H9 (cell line): Measurements from ENCODE around the gene LRRFIP1. TPM values are rescaled to one million over a fixed set of nuclear protein-coding genes. Genes with fewer than 3 reads are reported as not detected.

Experiments used
- DNase-seq: peaks from one replicate; pipeline ENCODE4 v3.0.0-alpha.2; 2017
- H2AFZ ChIP-seq: one replicate; pipeline ENCODE4 v1.6.1; 2013; ENCODE audit warnings: mild to moderate bottlenecking, low read length, control low read depth, moderate library complexity
- H2AK5ac ChIP-seq: 2 replicates; pipeline ENCODE4 v1.6.1; 2013; ENCODE audit warnings: low read length, control low read depth, mixed read lengths; ENCODE audit not compliant: insufficient read length
- H2BK120ac ChIP-seq: one replicate; pipeline ENCODE4 v1.6.1; 2013; ENCODE audit warnings: low read depth, mild to moderate bottlenecking, low read length, control low read depth, inconsistent platforms; ENCODE audit not compliant: poor library complexity, severe bottlenecking
- H2BK12ac ChIP-seq: 2 replicates; pipeline ENCODE4 v1.6.1; 2013; ENCODE audit warnings: low read length, control low read depth, mixed read lengths, low read depth; ENCODE audit not compliant: insufficient read length
- H2BK15ac ChIP-seq: 2 replicates; pipeline ENCODE4 v1.6.1; 2013; ENCODE audit warnings: low read depth, low read length, control low read depth
- H2BK20ac ChIP-seq: one replicate; pipeline ENCODE4 v1.6.1; 2013; ENCODE audit warnings: low read depth, mild to moderate bottlenecking, low read length, control low read depth, inconsistent platforms; ENCODE audit not compliant: poor library complexity, severe bottlenecking
- H2BK5ac ChIP-seq: 2 replicates; pipeline ENCODE4 v1.6.1; 2013; ENCODE audit warnings: low read length, control low read depth, mixed read lengths; ENCODE audit not compliant: insufficient read length
- H3K14ac ChIP-seq: 2 replicates; pipeline ENCODE4 v1.6.1; 2013; ENCODE audit warnings: low read length, control low read depth; ENCODE audit not compliant: insufficient read depth
- H3K18ac ChIP-seq: 2 replicates; pipeline ENCODE4 v1.6.1; 2013; ENCODE audit warnings: low read depth, mild to moderate bottlenecking, mixed read lengths, low read length, control low read depth; ENCODE audit not compliant: insufficient read length
- H3K23ac ChIP-seq: 2 replicates; pipeline ENCODE4 v1.6.1; 2013; ENCODE audit warnings: low read length, control low read depth, mixed read lengths, low read depth; ENCODE audit not compliant: insufficient read length
- H3K23me2 ChIP-seq: 2 replicates; pipeline ENCODE4 v1.6.1; 2013; ENCODE audit warnings: low read depth, mild to moderate bottlenecking, mixed read lengths, low read length, control low read depth; ENCODE audit not compliant: insufficient read length, poor library complexity, severe bottlenecking
- H3K27ac ChIP-seq: 2 replicates; pipeline ENCODE4 v1.5.1; 2013; ENCODE audit warnings: low read length, control low read depth, mixed read lengths, low read depth; ENCODE audit not compliant: insufficient read length
- H3K27me3 ChIP-seq: 2 replicates; pipeline ENCODE4 v1.6.1; 2013; ENCODE audit warnings: low read length, control low read depth, inconsistent platforms; ENCODE audit not compliant: insufficient read depth
- H3K4ac ChIP-seq: 2 replicates; pipeline ENCODE4 v1.6.1; 2013; ENCODE audit warnings: low read depth, mild to moderate bottlenecking, control low read depth, inconsistent platforms, low read length, moderate library complexity
- H3K4me1 ChIP-seq: 2 replicates; pipeline ENCODE4 v1.6.1; 2013; ENCODE audit warnings: low read length, control low read depth, inconsistent platforms; ENCODE audit not compliant: insufficient read depth
- H3K4me2 ChIP-seq: 2 replicates; pipeline ENCODE4 v1.6.1; 2013; ENCODE audit warnings: low read length, control low read depth, mixed read lengths; ENCODE audit not compliant: insufficient read length, insufficient read depth
- H3K56ac ChIP-seq: 2 replicates; pipeline ENCODE4 v1.6.1; 2013; ENCODE audit warnings: low read depth, mild to moderate bottlenecking, mixed read lengths, low read length, control low read depth; ENCODE audit not compliant: insufficient read length
- H3K79me1 ChIP-seq: 2 replicates; pipeline ENCODE4 v1.6.1; 2013; ENCODE audit warnings: low read depth, mild to moderate bottlenecking, moderate library complexity, low read length, control low read depth, inconsistent platforms; ENCODE audit not compliant: insufficient read depth, poor library complexity, severe bottlenecking
- H3K79me2 ChIP-seq: 2 replicates; pipeline ENCODE4 v1.6.1; 2013; ENCODE audit warnings: low read length, control low read depth, inconsistent platforms; ENCODE audit not compliant: insufficient read depth
- H3K9ac ChIP-seq: 2 replicates; pipeline ENCODE4 v1.6.1; 2013; ENCODE audit warnings: low read length, control low read depth, mixed read lengths; ENCODE audit not compliant: insufficient read length; ENCODE audit errors: extremely low read depth
- H3K9me3 ChIP-seq: one replicate; pipeline ENCODE4 v1.6.1; 2013; ENCODE audit warnings: low read depth, low read length, inconsistent platforms; ENCODE audit not compliant: control insufficient read depth
- H3T11ph ChIP-seq: one replicate; pipeline ENCODE4 v1.6.1; 2013; ENCODE audit warnings: mild to moderate bottlenecking, low read length, control low read depth, inconsistent platforms
- H4K20me1 ChIP-seq: one replicate; pipeline ENCODE4 v1.6.1; 2013; ENCODE audit not compliant: control insufficient read depth, insufficient read length, insufficient read depth
- H4K5ac ChIP-seq: 2 replicates; pipeline ENCODE4 v1.6.1; 2013; ENCODE audit warnings: low read depth, mild to moderate bottlenecking, mixed read lengths, low read length, control low read depth; ENCODE audit not compliant: insufficient read length
- H4K8ac ChIP-seq: replicated peaks from 2 replicates; pipeline ENCODE4 v1.6.1; 2013; ENCODE audit warnings: low read length, control low read depth, mixed read lengths, low read depth; ENCODE audit not compliant: insufficient read length
- H4K91ac ChIP-seq: 2 replicates; pipeline ENCODE4 v1.6.1; 2013; ENCODE audit warnings: low read depth, mild to moderate bottlenecking, moderate library complexity, mixed read lengths, low read length, control low read depth; ENCODE audit not compliant: insufficient read length
- H3K27ac Mint-ChIP-seq, 3 experiments: 2 replicates in 2 of 3; 3 replicates in 1 of 3; pipeline ENCODE4 v1.8.0; 2020 to 2021; ENCODE audit warnings: mixed read lengths in 3 of 3, mild to moderate bottlenecking in 1 of 3, moderate library complexity in 1 of 3
- H3K27me3 Mint-ChIP-seq: 2 replicates; pipeline ENCODE4 v1.8.0; 2021; ENCODE audit warnings: low read depth, mild to moderate bottlenecking, moderate library complexity, mixed read lengths
- H3K36me3 Mint-ChIP-seq, 3 experiments: 2 replicates in 2 of 3; 3 replicates in 1 of 3; pipeline ENCODE4 v1.8.0; 2020 to 2021; ENCODE audit warnings: low read depth in 3 of 3, mixed read lengths in 3 of 3; ENCODE audit not compliant: insufficient read depth in 1 of 3
- H3K4me1 Mint-ChIP-seq, 2 experiments: 2 replicates each; pipeline ENCODE4 v1.8.0; 2020; ENCODE audit warnings: mixed read lengths in 2 of 2
- H3K4me3 Mint-ChIP-seq, 2 experiments: 2 replicates in 1 of 2; 3 replicates in 1 of 2; pipeline ENCODE4 v1.8.0; 2020 to 2021; ENCODE audit warnings: mild to moderate bottlenecking in 2 of 2, mixed read lengths in 2 of 2, moderate library complexity in 1 of 2
- H3K9me3 Mint-ChIP-seq, 2 experiments: 2 replicates in 1 of 2; 3 replicates in 1 of 2; pipeline ENCODE4 v1.8.0; 2020; ENCODE audit warnings: mild to moderate bottlenecking in 2 of 2, mixed read lengths in 2 of 2, moderate library complexity in 1 of 2
- WGBS: extraction: QIAGEN DNeasy Blood & Tissue Kit; methylation state at CpG from one replicate; pipeline ENCODE4 v1.1.7; 2013; ENCODE audit warnings: missing lambda C conversion rate, low lambda C conversion rate, mixed read lengths; ENCODE audit not compliant: insufficient read length; ENCODE audit errors: extremely low coverage; 5-methylcytosine and 5-hydroxymethylcytosine counted together
- total RNA-seq: library from RNA; stranded (reverse); gene quantifications from 2 replicates; pipeline ENCODE4 v1.2.1, GENCODE V29; 2021
- TF ChIP-seq, protein P1 (sequence below): fragments of 200-600 bp; sonication (generic); conservative IDR thresholded peaks from 3 replicates; pipeline ENCODE4 v1.8.0; 2021; ENCODE audit warnings: antibody characterized with exemption, mild to moderate bottlenecking

Gene LRRFIP1
- total RNA-seq, 1 experiment from 2014 or later: 38.5 TPM

- H3K79me2 ChIP-seq: no peaks in the 10 kb centered on the region
- H4K8ac ChIP-seq: no peak overlapping the region
- H3K4ac ChIP-seq: no peak overlapping the region
- TF ChIP-seq, protein P1, sequence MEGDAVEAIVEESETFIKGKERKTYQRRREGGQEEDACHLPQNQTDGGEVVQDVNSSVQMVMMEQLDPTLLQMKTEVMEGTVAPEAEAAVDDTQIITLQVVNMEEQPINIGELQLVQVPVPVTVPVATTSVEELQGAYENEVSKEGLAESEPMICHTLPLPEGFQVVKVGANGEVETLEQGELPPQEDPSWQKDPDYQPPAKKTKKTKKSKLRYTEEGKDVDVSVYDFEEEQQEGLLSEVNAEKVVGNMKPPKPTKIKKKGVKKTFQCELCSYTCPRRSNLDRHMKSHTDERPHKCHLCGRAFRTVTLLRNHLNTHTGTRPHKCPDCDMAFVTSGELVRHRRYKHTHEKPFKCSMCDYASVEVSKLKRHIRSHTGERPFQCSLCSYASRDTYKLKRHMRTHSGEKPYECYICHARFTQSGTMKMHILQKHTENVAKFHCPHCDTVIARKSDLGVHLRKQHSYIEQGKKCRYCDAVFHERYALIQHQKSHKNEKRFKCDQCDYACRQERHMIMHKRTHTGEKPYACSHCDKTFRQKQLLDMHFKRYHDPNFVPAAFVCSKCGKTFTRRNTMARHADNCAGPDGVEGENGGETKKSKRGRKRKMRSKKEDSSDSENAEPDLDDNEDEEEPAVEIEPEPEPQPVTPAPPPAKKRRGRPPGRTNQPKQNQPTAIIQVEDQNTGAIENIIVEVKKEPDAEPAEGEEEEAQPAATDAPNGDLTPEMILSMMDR: no peak
- no peak overlapping the region for H3K56ac ChIP-seq
- H3K27me3 ChIP-seq: no peaks in the 10 kb centered on the region
- no peak overlapping the region for H3T11ph ChIP-seq
- no peak for DNase-seq
- Mint-ChIP-seq H3K4me1 (no peaks in the 10 kb centered on the region), H3K27ac (no peak overlapping the region), H3K36me3 (no peaks in the 10 kb centered on the region), H3K9me3 (peaks cover 1 to 9% of the 10 kb centered on the region in 2 experiments; a peak in 2 of 5 replicates), H3K27me3 (no peaks in the 10 kb centered on the region; the same call in 1 of the 2 replicates), H3K4me3 (no peak overlapping the region)
- no peak overlapping the region for H3K4me2 ChIP-seq
- H3K4me1 ChIP-seq: no peaks in the 10 kb centered on the region
- H3K14ac ChIP-seq: no peak overlapping the region
- no peak overlapping the region for H4K91ac ChIP-seq
- no CpG with 5 or more reads among the region's 34 CpGs for WGBS
- no peak overlapping the region for H2BK15ac ChIP-seq
- H2AK5ac ChIP-seq: no peak overlapping the region
- H2BK120ac ChIP-seq: no peak overlapping the region
- no peak overlapping the region for H2BK20ac ChIP-seq
- H3K23me2 ChIP-seq: no peaks in the 10 kb centered on the region
- no peak overlapping the region for H3K23ac ChIP-seq
- no peak overlapping the region for H3K27ac ChIP-seq
- H2AFZ ChIP-seq: no peak overlapping the region
- H4K20me1 ChIP-seq: no peaks in the 10 kb centered on the region
- no peak overlapping the region for H2BK5ac ChIP-seq
- H3K9ac ChIP-seq: no peak overlapping the region
- H4K5ac ChIP-seq: no peak overlapping the region
- no peaks in the 10 kb centered on the region for H3K79me1 ChIP-seq
- no peak overlapping the region for H2BK12ac ChIP-seq
- no peaks in the 10 kb centered on the region for H3K9me3 ChIP-seq
- H3K18ac ChIP-seq: no peak overlapping the region
These were observed 171.7 kb downstream of the LRRFIP1 start for GRCh38 chr2:237799060-237799428.
